Loucy (cell line): ENCODE results near the gene CDH13.
A peak's percentile ranks its signal among the peaks of the same experiment; 100 is the strongest.

Experiments used
- H2AFZ ChIP-seq: fragments of 200-600 bp; sonication (generic); 2 replicates; pipeline ENCODE4 v1.6.0; 2016; ENCODE audit warnings: antibody characterized with exemption, mild to moderate bottlenecking, low read length, moderate library complexity
- H3F3A ChIP-seq: fragments of 200-600 bp; 2 replicates; pipeline ENCODE4 v1.6.0; 2016; ENCODE audit warnings: antibody characterized with exemption, low read depth, mild to moderate bottlenecking
- H3K27me3 ChIP-seq: fragments of 200-600 bp; sonication (generic); 2 replicates; pipeline ENCODE4 v1.6.1; 2014; ENCODE audit warnings: low read length, mild to moderate bottlenecking; ENCODE audit not compliant: insufficient read depth, poor library complexity, severe bottlenecking
- H3K36me3 ChIP-seq: fragments of 200-600 bp; sonication (generic); 2 replicates; pipeline ENCODE4 v1.6.1; 2016; ENCODE audit warnings: low read length; ENCODE audit not compliant: insufficient read depth
- H3K4me1 ChIP-seq: fragments of 200-600 bp; sonication (generic); 2 replicates; pipeline ENCODE4 v1.5.1; 2014; ENCODE audit warnings: low read length, mild to moderate bottlenecking; ENCODE audit not compliant: insufficient read depth, poor library complexity, severe bottlenecking
- H3K4me2 ChIP-seq: fragments of 200-600 bp; sonication (generic); 2 replicates; pipeline ENCODE4 v1.6.0; 2014; ENCODE audit warnings: antibody characterized with exemption, low read length, low read depth, mild to moderate bottlenecking; ENCODE audit not compliant: poor library complexity, severe bottlenecking
- H3K4me3 ChIP-seq: fragments of 200-600 bp; sonication (generic); 2 replicates; pipeline ENCODE4 v1.5.1; 2014; ENCODE audit warnings: low read length, mild to moderate bottlenecking, mixed read lengths; ENCODE audit not compliant: poor library complexity, severe bottlenecking
- H3K79me2 ChIP-seq: fragments of 200-600 bp; sonication (generic); 2 replicates; pipeline ENCODE4 v1.6.1; 2014; ENCODE audit warnings: low read length; ENCODE audit not compliant: insufficient read depth
- H3K9ac ChIP-seq: fragments of 200-600 bp; sonication (generic); 2 replicates; pipeline ENCODE4 v1.6.0; 2014; ENCODE audit warnings: mild to moderate bottlenecking, low read depth, low read length, moderate library complexity; ENCODE audit not compliant: poor library complexity, severe bottlenecking
- H3K9me2 ChIP-seq: fragments of 200-600 bp; sonication (generic); replicated peaks from 2 replicates; pipeline ENCODE4 v1.6.1; 2016; ENCODE audit warnings: low read depth, low read length, mixed read lengths
- H3K9me3 ChIP-seq: fragments of 200-600 bp; sonication (generic); 2 replicates; pipeline ENCODE4 v1.6.1; 2014; ENCODE audit warnings: mild to moderate bottlenecking, antibody characterized with exemption, low read length, low read depth; ENCODE audit not compliant: insufficient read depth
- H4K20me1 ChIP-seq: fragments of 200-600 bp; sonication (generic); 2 replicates; pipeline ENCODE4 v1.6.0; 2014; ENCODE audit warnings: antibody characterized with exemption, low read length, mild to moderate bottlenecking; ENCODE audit not compliant: insufficient read depth, poor library complexity, severe bottlenecking
- CTCF ChIP-seq: fragments of 200-600 bp; sonication (generic); conservative IDR thresholded peaks from 2 replicates; pipeline ENCODE4 v1.5.1; 2014; ENCODE audit warnings: mild to moderate bottlenecking, antibody characterized with exemption, low read length
- EZH2phosphoT487 ChIP-seq: fragments of 200-600 bp; IDR thresholded peaks from 2 replicates; pipeline ENCODE4 v1.6.1; 2018; ENCODE audit warnings: antibody characterized with exemption, mild to moderate bottlenecking, moderate library complexity, borderline replicate concordance

The CDH13 gene

DNA sequence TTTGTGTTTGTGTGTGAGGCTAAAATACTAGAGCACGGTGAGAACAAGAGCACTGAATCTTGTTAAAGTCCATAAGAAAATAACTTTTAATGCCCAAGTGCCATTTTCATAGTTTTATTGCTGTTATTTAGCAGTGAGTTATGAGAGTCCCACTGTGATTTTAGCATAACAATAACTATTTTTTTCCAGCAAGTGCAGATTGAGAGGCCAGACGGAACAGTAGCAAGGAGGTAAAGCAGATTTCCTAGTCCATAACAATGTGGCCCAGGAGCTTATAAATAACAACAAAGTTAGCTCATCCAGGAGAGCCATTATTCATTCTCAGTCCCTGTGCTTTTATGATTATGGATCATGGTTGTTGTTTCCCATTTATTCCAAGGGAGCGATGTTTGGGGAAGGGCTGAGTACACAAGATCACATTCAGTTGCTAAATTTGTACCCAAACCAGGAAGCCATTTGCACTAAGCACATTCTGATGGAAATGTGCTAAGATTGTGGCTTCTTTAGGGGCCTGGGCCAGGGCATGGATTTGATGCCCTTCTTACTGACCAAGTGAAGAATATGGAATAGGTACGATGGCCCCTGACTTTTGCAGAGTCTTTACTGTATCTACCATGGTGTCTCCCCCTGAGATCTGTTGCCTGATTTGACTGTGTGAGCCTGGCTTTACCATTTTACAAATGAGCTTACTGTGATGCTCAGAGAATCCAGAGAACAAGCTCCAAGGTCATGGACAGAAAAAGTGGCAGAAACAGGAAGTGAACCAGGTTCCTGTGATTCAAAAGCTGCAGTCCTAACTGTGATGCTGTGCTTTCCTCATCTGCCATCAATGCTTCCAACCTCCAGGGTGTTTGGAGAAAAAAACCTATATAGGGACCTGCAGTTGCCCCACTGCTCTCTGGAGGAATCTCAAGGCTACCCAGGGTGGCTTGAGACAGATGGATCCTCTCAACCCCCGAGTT, 976.3 kb downstream of the CDH13 start:
- no peaks in the 10 kb centered on the region for H3K79me2 ChIP-seq
- no peaks in the 10 kb centered on the region for H3K36me3 ChIP-seq
- no peaks in the 10 kb centered on the region for H3K9me2 ChIP-seq
- no peak overlapping the region for H3K4me3 ChIP-seq
- no peak overlapping the region for H3K9ac ChIP-seq
- H2AFZ ChIP-seq, result peak overlapping the region; percentile 45; the same call in 1 of the 2 replicates
- no peaks in the 10 kb centered on the region for H3F3A ChIP-seq
- H3K4me2 ChIP-seq, result no peak overlapping the region
- H3K4me1 ChIP-seq, result no peaks in the 10 kb centered on the region
- no peaks in the 10 kb centered on the region for H3K27me3 ChIP-seq
- TF ChIP-seq CTCF (no peak), EZH2phosphoT487 (no peak)
- H4K20me1 ChIP-seq, result no peaks in the 10 kb centered on the region
- H3K9me3 ChIP-seq, result no peaks in the 10 kb centered on the region

DNA sequence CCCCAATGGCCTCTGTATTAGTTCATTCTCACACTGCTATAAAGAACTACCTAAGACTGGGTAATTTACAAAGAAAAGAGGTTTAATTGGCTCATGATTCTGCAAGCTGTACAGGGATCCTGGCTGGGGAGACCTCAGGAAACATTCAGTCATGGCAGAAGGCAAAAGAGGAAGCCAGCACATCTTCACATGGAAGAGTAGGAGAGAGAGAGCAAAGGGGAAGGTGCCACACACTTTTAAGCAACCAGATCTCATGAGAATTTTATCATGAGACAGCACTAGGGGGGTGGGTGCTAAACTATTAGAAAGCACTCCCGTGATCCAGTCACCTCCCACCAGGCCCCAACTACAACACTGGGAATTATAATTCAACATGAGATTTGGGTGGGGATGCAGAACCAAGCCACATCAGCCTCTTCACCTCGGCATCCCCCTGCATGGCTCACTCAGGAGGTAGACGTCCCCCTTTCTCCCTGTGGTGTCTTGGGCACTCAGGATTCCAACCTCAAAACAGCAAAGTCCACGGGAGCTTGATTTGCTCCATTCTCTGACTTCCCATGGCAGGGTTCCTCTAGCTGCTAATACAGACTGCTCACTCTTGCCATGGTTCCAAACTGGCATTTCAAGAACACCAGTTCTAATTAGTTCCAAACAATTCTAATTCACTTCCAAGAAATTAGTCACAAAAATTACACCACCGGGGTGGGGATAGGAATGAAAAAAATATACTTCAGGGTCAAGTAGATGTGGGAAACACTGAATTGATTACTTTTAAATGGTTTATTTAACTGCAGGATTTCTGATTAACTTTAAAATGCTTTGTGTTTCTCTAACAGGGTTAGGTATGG, 977.2 kb downstream of the CDH13 start:
- no peaks in the 10 kb centered on the region for H3K4me1 ChIP-seq
- no peaks in the 10 kb centered on the region for H3K79me2 ChIP-seq
- peak overlapping the region; percentile 45; the same call in 1 of the 2 replicates for H2AFZ ChIP-seq
- H3F3A ChIP-seq, result no peaks in the 10 kb centered on the region
- no peaks in the 10 kb centered on the region for H3K9me2 ChIP-seq
- H3K27me3 ChIP-seq, result no peaks in the 10 kb centered on the region
- no peaks in the 10 kb centered on the region for H4K20me1 ChIP-seq
- H3K9me3 ChIP-seq, result no peaks in the 10 kb centered on the region
- H3K9ac ChIP-seq, result no peak overlapping the region
- TF ChIP-seq EZH2phosphoT487 (no peak), CTCF (no peak)
- H3K4me3 ChIP-seq, result no peak overlapping the region
- no peak overlapping the region for H3K4me2 ChIP-seq
- no peaks in the 10 kb centered on the region for H3K36me3 ChIP-seq

DNA sequence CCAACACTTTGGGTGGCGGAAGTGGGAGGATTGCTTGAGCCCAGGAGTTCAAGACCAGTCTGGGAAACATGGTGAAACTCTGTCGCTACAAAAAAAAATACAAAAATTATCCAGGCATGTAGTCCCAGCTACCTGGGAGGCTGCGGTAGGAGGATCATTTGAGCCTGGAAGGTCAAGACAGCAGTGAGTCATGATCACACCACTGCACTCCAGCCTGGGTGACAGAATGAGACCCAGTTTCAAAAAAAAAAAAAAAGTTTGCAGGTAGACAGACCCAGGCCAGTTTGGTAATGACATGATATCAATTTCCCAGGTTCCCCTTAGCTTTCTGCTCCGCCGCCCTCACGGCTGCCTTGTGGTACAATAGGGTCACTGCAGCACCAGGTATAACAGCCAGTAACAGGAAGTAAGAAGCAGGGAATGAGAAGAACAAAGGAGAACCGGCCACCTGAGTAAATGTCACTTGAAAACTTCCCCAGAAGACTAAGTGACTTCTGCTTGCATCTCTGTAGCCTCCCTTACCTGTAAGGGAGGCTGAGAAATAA, 979.8 kb downstream of the CDH13 start:
- peak overlapping the region; percentile 49; the same call in 1 of the 2 replicates for H2AFZ ChIP-seq
- H3K9me2 ChIP-seq, result no peaks in the 10 kb centered on the region
- no peaks in the 10 kb centered on the region for H4K20me1 ChIP-seq
- H3K4me1 ChIP-seq, result no peaks in the 10 kb centered on the region
- no peak for TF ChIP-seq EZH2phosphoT487
- no peak; the same call in 1 of the 2 replicates for TF ChIP-seq CTCF
- H3K79me2 ChIP-seq, result no peaks in the 10 kb centered on the region
- no peaks in the 10 kb centered on the region for H3K36me3 ChIP-seq
- no peaks in the 10 kb centered on the region for H3K9me3 ChIP-seq
- no peaks in the 10 kb centered on the region for H3K27me3 ChIP-seq
- H3K9ac ChIP-seq, result no peak overlapping the region
- H3K4me2 ChIP-seq, result no peak overlapping the region
- H3K4me3 ChIP-seq, result no peak overlapping the region
- H3F3A ChIP-seq, result no peaks in the 10 kb centered on the region
